ENCODE measurements around the gene VPS37B.
"Not testable (repeated sequence)": the region's sequence is repeated elsewhere in the genome, so short reads cannot be mapped to it uniquely, and the experiment has no call there.

DNA sequence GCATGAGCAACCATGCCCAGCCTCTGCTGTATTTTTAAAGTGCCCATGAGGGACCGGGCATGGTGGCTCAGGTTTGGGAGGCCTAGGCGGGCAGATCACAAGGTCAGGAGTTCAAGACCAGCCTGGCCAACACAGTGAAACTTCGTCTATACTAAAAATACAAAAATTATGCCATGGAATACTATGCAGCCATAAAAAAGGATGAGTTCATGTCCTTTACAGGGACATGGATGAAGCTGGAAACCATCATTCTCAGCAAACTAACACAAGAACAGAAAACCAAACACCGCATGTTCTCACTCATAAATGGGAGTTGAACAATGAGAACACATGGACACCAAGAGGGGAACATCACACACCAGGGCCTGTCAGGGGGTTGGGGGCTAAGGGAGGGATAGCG lies 9.3 kb upstream of the VPS37B start:
- TF ChIP-seq, protein P1, sequence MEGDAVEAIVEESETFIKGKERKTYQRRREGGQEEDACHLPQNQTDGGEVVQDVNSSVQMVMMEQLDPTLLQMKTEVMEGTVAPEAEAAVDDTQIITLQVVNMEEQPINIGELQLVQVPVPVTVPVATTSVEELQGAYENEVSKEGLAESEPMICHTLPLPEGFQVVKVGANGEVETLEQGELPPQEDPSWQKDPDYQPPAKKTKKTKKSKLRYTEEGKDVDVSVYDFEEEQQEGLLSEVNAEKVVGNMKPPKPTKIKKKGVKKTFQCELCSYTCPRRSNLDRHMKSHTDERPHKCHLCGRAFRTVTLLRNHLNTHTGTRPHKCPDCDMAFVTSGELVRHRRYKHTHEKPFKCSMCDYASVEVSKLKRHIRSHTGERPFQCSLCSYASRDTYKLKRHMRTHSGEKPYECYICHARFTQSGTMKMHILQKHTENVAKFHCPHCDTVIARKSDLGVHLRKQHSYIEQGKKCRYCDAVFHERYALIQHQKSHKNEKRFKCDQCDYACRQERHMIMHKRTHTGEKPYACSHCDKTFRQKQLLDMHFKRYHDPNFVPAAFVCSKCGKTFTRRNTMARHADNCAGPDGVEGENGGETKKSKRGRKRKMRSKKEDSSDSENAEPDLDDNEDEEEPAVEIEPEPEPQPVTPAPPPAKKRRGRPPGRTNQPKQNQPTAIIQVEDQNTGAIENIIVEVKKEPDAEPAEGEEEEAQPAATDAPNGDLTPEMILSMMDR (IDR thresholded peaks at IDR 0.05; ENCODE audit: extremely low read depth in 1 of 2, insufficient read depth in 1 of 2, low read depth in 1 of 2, low read length in 2 of 2): not testable (repeated sequence)
- TF ChIP-seq POLR2A (IDR thresholded peaks at IDR 0.05; ENCODE audit: low read depth, low read length); EZH2 (IDR thresholded peaks at IDR 0.05; ENCODE audit: borderline replicate concordance, low read depth, low read length, severe bottlenecking); POLR2AphosphoS5 (IDR thresholded peaks at IDR 0.05; ENCODE audit: insufficient read depth, low read depth, low read length); GATA2 (IDR thresholded peaks at IDR 0.05; ENCODE audit: insufficient read depth, insufficient read length, low read depth, low read length): not testable (repeated sequence)
- TF ChIP-seq, protein P2, sequence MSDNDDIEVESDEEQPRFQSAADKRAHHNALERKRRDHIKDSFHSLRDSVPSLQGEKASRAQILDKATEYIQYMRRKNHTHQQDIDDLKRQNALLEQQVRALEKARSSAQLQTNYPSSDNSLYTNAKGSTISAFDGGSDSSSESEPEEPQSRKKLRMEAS (IDR thresholded peaks at IDR 0.05; ENCODE audit: insufficient read depth, insufficient read length): not testable (repeated sequence)
